BLaER1 treated with 17β-estradiol and CSF1 and Interleukin-3, amounts not matched to agents 10 nM and 100 nM (cell line): ENCODE data around the gene REC8.

Experiments used
- H3K27ac ChIP-seq, 11 experiments: shearing (Covaris generic); formaldehyde crosslinking; 2 replicates each; pipeline ENCODE4 v1.8.1; 2022
- H3K27me3 ChIP-seq, 11 experiments: shearing (Covaris generic); formaldehyde crosslinking; 2 replicates each; pipeline ENCODE4 v1.8.1; 2022
- H3K36me3 ChIP-seq, 11 experiments: shearing (Covaris generic); formaldehyde crosslinking; 2 replicates each; pipeline ENCODE4 v1.8.1; 2022
- H3K4me1 ChIP-seq, 10 experiments: shearing (Covaris generic); formaldehyde crosslinking; 2 replicates each; pipeline ENCODE4 v1.8.1; 2022
- H3K4me2 ChIP-seq, 11 experiments: shearing (Covaris generic); formaldehyde crosslinking; 2 replicates each; pipeline ENCODE4 v1.8.1; 2022
- H3K4me3 ChIP-seq, 10 experiments: shearing (Covaris generic); formaldehyde crosslinking; 2 replicates each; pipeline ENCODE4 v1.8.1; 2022
- H3K9ac ChIP-seq, 11 experiments: shearing (Covaris generic); formaldehyde crosslinking; 2 replicates each; pipeline ENCODE4 v1.8.1; 2022
- H3K9me3 ChIP-seq, 11 experiments: shearing (Covaris generic); formaldehyde crosslinking; replicated peaks in 1 of 11; 2 replicates each; pipeline ENCODE4 v1.8.1; 2022
- H4K20me1 ChIP-seq, 11 experiments: shearing (Covaris generic); formaldehyde crosslinking; 2 replicates each; pipeline ENCODE4 v1.8.1; 2022
- Cebpa-rat ChIP-seq, 11 experiments: shearing (Covaris generic); IDR thresholded peaks; 2 replicates each; pipeline ENCODE4 v1.8.1; 2022

The REC8 gene

DNA sequence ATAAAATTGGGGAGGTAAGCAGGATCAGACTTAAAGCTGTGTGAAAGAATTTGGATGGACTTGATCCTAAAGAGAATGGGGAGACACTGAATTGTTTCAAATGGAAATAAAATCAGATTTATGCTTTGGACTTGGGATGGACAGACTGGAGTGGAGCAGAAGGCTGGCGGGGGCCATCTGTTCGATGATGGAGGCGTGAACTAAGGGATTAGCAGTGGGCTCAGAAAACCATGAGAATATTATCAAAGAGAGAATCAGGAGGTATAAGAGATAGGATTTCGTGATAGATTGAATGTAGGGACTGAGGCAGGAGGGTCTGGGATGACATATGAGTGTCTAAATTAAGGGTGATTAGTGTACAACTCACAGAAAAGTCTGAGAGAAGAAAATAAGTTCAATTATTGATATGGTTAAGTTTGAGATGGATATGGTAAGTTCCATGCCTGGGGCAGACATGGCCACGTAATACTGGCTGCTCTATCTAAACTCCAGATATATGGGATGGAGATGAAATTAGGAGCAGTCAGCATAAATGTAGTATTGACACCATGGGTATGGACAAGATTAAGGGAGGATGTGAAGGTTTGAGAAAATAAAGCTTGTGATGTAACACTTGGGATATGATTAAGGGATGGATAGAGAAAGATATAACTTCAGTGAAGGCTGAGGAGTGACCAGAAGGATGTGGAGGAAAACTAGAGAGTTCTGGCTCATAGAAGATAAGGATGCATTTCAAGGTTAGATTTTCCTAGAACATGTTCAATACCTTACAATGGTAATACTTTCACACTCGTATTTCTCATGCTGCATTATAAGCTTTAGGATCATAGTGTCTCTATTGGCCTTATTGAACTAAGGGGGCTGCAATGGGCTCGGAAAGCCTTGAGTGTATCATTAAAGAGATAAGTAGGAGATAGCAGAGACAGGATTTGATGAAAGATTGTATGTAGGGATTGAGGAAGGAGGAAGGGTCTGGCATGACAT, 32.6 kb downstream of the REC8 start:
- Histone ChIP-seq H3K27ac (no peak overlapping the region), H4K20me1 (peaks cover 0 to 10% (median 0%) of the 10 kb centered on the region in 11 experiments; a peak in 3 of 22 replicates), H3K27me3 (no peaks in the 10 kb centered on the region), H3K9me3 (peaks cover 13 to 41% (median 28%) of the 10 kb centered on the region in 11 experiments), H3K9ac (no peak overlapping the region), H3K4me3 (no peak overlapping the region), H3K4me2 (no peak overlapping the region), H3K36me3 (peaks cover 85 to 100% (median 93%) of the 10 kb centered on the region in 11 experiments), H3K4me1 (peaks cover 0 to 10% (median 8%) of the 10 kb centered on the region in 10 experiments; a peak in 9 of 20 replicates)
- TF ChIP-seq Cebpa-rat (IDR thresholded peaks at IDR 0.05): no peak

GRCh38 chr14:24206260-24207103, 34.6 kb downstream of the REC8 start:
- no peak for TF ChIP-seq Cebpa-rat (IDR thresholded peaks at IDR 0.05)
- H3K4me2 ChIP-seq: no peak overlapping the region; a peak in 1 of 22 replicates
- H4K20me1 ChIP-seq: peaks cover 0 to 10% (median 0%) of the 10 kb centered on the region in 11 experiments; a peak in 2 of 22 replicates
- H3K9me3 ChIP-seq: peaks cover 13 to 27% (median 23%) of the 10 kb centered on the region in 11 experiments
- H3K27ac ChIP-seq: no peak overlapping the region
- H3K36me3 ChIP-seq: peaks cover 90 to 100% (median 97%) of the 10 kb centered on the region in 11 experiments
- no peak overlapping the region for H3K9ac ChIP-seq
- peaks cover 5 to 15% (median 12%) of the 10 kb centered on the region in 10 experiments; a peak in 16 of 20 replicates for H3K4me1 ChIP-seq
- H3K4me3 ChIP-seq: no peak overlapping the region
- H3K27me3 ChIP-seq: no peaks in the 10 kb centered on the region

- Histone ChIP-seq H3K4me2 (peak overlapping the region in 5 of 11 experiments; percentile 10 to 34 (median 20); a peak in 3 of 22 replicates), H3K36me3 (peaks cover 89 to 100% (median 94%) of the 10 kb centered on the region in 11 experiments), H3K4me1 (peaks cover 11 to 22% (median 18%) of the 10 kb centered on the region in 10 experiments)
These were observed 35.2 kb downstream of the REC8 start for GRCh38 chr14:24207104-24207551.

DNA sequence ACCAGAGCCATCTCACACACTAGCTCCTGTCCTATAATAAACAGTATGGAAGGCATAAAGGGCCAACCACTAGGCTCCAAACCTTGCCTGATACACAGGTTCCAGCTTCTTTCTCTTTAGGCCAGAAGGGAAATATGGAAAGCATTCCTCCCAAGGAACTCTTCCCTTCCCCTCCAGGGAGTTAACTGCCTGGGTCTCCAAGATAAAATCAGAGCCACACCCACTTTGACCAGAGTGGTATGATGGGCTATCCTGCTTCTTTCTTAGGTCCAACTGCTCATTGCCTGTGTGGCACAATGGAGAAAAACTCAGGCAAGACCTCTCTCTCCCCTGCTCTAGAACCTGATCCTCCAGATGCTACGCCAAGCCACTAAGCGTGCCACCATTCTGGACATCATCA, 35.7 kb downstream of the REC8 start:
- Histone ChIP-seq H3K27ac (no peak overlapping the region; a peak in 1 of 22 replicates), H3K4me3 (no peak overlapping the region), H3K9me3 (peaks cover 7 to 17% (median 11%) of the 10 kb centered on the region in 11 experiments), H3K4me2 (peak overlapping the region in 5 of 11 experiments; percentile 10 to 34 (median 20); a peak in 4 of 22 replicates), H3K27me3 (no peaks in the 10 kb centered on the region), H3K9ac (no peak overlapping the region), H3K4me1 (peaks cover 16 to 26% (median 23%) of the 10 kb centered on the region in 10 experiments), H3K36me3 (peaks cover 84 to 95% (median 89%) of the 10 kb centered on the region in 11 experiments), H4K20me1 (peaks cover 0 to 10% (median 0%) of the 10 kb centered on the region in 11 experiments; a peak in 2 of 22 replicates)
- no peak for TF ChIP-seq Cebpa-rat (IDR thresholded peaks at IDR 0.05)

More at GRCh38 chr14:24207104-24207551, 35.2 kb downstream of the REC8 start:
- Histone ChIP-seq H4K20me1 (peaks cover 0 to 10% (median 0%) of the 10 kb centered on the region in 11 experiments; a peak in 2 of 22 replicates), H3K27me3 (no peaks in the 10 kb centered on the region), H3K9me3 (peaks cover 12 to 22% (median 16%) of the 10 kb centered on the region in 11 experiments), H3K9ac (no peak overlapping the region), H3K4me3 (no peak overlapping the region), H3K27ac (no peak overlapping the region; a peak in 1 of 22 replicates)
- TF ChIP-seq Cebpa-rat (IDR thresholded peaks at IDR 0.05): no peak

DNA sequence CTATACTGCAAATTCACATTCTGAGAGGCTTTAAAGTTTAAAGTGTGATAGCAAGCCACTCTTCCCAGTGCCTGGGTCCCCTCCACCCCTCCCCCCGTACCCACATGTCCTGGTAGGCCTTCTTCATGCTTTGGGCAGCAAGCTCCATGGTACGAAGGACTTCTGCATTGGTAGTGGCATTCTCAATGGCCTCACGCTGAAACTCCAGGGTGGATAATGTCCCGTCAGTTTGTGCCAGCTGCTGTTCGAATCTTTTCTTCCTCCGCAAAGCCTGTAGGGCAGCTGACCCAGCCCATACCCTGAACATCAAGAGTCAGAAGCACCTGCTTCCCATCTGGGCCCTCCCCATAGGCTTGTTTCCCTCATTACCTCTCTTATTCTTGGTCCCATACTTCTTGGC, 39.4 kb downstream of the REC8 start:
- H3K4me2 ChIP-seq: peak overlapping the region in 6 of 11 experiments; percentile 80 to 94 (median 86); a peak in 7 of 22 replicates
- TF ChIP-seq Cebpa-rat (IDR thresholded peaks at IDR 0.05): no peak
- H3K36me3 ChIP-seq: peaks cover 53 to 62% (median 56%) of the 10 kb centered on the region in 11 experiments
- peaks cover 0 to 3% (median 0%) of the 10 kb centered on the region in 11 experiments; a peak in 2 of 22 replicates for H4K20me1 ChIP-seq
- no peak overlapping the region for H3K4me3 ChIP-seq
- H3K27ac ChIP-seq: no peak overlapping the region
- H3K9ac ChIP-seq: peak overlapping the region in 1 of 11 experiments; percentile 11; a peak in 1 of 22 replicates
- no peaks in the 10 kb centered on the region for H3K27me3 ChIP-seq
- H3K4me1 ChIP-seq: peaks cover 39 to 50% (median 47%) of the 10 kb centered on the region in 10 experiments
- no peaks in the 10 kb centered on the region for H3K9me3 ChIP-seq

- peak in 2 of 11 experiments; percentile 20 to 21; a peak in 3 of 22 replicates for TF ChIP-seq Cebpa-rat (IDR thresholded peaks at IDR 0.05)
- Histone ChIP-seq H3K4me3 (peak within 1 kb of the TSS; percentile 58 to 86 (median 72)), H3K27me3 (no peaks in the 10 kb centered on the region), H3K9me3 (no peaks in the 10 kb centered on the region), H3K27ac (peak within 1 kb of the TSS; percentile 93 to 100 (median 97)), H3K36me3 (peaks cover 38 to 57% (median 48%) of the 10 kb centered on the region in 11 experiments), H3K4me2 (peak within 1 kb of the TSS; percentile 67 to 96 (median 85)), H4K20me1 (peaks cover 0 to 8% (median 0%) of the 10 kb centered on the region in 11 experiments; a peak in 2 of 22 replicates), H3K4me1 (peaks cover 37 to 52% (median 43%) of the 10 kb centered on the region in 10 experiments), H3K9ac (peak within 1 kb of the TSS; percentile 93 to 99 (median 95))
These were observed 41.3 kb downstream of the REC8 start, which contains the start of gene CHMP4A for GRCh38 chr14:24212924-24213865. TSS of gene CHMP4A (minus strand) at chr14:24213488. CDS start at chr14:24213439, 49 bp downstream.
